HG03139 (cell line): Measurements from ENCODE around the gene PPP1R15B.
A peak's percentile ranks its signal among the peaks of the same experiment; 100 is the strongest.

Experiments
- ATAC-seq: cut with Tn5 transposase; IDR thresholded peaks from one replicate; pipeline ENCODE4 v1.9.1; 2021; ENCODE audit not compliant: unreplicated experiment

The PPP1R15B gene

DNA sequence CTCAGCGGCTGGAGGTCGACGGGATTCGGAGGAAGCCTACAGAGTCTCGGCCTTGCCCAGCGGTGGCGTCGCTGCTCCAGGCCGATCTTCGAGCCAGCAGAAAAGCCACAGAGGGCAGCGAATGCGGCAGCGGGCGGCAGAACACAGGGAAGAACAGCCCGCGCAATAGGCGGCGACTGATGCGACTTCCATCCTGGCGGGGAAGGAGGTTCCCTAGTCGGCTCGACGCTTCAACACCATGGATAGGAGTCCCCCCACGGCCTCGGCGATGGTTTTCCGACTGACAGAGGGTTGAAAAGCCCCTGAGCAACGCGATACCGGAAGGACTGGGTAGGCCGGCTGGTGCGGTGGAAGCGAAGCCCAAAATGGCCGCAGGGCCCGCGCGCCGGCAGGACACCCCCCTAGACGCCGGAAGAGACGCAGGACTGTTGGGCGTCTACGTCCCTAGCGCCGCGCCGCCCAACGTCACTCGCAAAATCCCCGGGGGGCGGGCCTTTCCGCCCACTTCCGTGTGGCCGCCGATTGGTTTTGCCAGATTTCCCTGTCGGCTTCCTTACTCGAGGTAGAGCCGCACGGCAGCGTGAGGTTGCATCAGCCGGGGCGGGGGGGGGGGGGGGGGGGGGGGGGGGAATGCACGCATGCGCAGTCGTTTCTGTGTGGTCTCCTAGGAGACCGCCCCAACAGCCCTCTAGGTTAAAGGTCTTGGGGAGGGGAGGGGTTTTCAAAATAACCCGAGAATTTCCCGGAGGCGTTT, at the start of gene PPP1R15B:
Gene PPP1R15B (minus strand): TSS at position 367 of the 754 bp plus-strand sequence. CDS start 406 bp downstream, outside the sequence.
- ATAC-seq: peak; percentile 87

DNA sequence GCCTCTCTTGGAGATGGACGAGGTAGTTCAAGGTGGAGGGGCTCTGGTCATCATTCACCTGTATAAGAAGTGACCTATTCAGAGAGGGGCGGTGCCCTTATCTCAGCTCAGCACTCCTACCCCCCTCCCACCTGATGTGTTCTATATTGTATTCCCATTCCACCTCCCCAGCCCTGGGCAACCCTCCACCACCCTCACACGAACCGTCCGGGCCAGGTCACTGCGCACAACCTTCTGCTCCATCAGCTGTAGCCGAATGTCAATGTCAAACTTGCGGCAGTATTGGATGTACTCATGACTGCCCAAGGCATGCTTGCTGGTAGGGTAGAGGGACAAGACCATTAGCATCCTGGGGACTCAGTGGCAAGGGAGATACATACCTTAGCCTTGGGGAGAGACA, 48.7 kb upstream of the PPP1R15B start:
- ATAC-seq: no peak

DNA sequence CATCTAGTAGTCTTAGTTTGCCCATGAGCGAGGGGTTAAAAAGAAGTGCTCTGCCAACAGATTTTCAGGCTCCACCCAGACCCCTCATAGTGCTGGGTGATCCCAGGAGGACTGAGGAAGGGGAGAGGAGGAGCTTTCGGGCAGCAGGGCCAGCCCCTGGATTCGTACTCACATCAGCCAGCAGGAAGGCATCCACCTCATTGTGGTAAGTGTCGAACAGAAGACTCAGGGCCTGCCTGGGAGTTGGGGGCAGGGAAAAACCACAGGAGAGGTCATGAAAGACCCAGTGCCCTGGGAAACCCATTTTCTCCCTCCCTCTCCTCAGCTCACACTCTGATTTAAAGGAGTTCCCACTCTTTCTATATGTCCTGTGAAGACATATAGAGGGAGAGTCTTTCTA, 48.1 kb upstream of the PPP1R15B start:
- ATAC-seq: no peak

DNA sequence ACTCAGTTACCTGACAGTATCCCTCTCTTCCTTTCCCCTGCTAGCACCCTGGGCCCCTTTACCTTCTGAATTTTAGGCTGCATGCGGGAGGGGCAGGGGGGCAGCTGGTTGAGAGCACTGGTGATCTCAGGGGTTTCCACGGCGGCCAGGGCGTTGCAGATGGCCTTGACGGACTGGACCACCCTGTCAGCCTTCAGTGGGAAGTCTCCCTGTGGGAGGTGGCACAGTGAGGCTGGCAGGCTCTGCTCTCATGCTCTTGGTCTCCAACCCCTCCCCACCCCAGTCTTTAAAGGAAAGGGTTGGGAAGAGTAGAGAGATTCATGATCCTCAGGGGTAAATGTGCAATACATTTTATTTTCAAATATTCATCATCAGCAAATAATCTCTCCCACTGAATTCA, 46.0 kb upstream of the PPP1R15B start:
- ATAC-seq: no peak

DNA sequence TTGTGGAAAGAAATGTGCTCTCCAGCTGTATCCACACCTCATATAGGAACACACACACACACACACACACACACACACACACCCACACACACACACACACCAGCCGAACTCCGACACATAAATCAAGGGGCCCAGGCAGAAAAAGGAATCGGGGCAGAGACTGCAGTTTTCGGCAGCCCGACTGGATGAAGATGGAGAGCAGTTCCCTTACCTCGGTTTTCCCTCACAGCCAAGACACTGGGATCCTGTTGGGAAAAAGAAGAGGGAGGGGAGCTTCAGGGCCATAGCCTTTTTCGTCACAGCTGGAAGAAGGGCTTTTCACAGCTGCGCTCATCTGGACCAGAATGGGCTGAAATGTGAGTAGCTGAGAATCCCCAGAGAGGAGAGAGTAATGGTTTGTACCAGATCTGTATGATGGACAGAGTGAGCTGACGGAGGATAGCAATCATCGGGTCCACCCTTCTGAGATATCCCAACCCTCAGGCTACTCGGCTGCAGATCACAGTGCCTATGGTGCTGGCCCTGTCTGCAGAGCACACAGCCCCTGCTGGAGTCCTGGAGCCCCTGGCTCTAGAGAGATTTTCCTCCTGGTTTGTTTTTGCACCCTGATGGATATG, 45.3 kb upstream of the PPP1R15B start:
- no peak for ATAC-seq

DNA sequence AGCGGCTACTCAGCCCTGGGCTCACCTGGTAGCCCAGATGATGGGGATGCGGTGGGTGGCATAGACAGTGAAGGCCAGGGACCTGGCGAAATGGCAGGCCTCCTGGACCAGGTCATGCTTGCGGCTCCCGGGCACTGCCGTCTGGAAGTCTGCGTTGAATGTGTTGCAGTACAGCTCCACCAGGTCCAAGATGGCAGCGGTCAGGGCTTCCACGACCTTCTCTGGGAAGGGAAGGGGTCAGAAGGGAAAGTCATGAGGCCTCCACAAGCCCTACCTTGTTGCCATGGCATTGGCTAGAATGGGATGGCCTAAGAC, 44.2 kb upstream of the PPP1R15B start:
- no peak for ATAC-seq

DNA sequence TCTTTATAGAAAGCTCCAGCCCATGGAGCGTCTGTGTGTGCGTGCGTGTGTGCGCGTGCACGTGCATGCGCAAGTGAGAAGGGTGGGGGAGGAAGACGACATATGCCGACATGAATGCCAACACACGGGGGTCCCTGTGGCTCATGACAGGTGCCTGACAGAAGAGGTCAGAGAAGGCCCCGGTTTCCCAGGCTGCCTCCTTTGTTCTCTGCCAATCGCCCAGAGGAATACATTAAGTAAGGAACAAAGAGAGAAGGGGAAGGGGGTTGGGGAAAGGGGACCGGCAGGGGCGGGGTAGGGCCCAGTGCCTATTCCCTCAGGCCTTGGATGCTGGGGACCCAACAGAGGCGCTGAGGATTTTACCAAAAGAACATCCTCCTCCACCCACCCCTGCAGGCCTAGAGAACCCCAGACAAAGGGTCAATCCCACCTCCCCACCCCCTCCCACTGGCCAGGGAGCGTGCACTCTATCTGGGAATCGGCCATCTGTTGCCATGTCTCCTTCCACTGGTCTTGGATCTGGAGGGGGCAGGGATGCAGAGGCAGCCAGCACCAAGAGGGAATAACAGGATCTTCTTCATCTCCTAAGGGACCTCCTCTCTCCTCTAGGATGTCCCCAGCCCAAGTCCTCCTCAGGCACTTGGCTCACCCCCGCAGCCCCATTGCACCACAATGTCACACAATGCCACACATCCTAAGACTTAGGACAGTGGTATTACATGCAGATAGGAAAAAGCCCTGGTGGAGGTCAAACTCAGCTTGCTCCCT, 43.6 kb upstream of the PPP1R15B start:
- ATAC-seq: no peak

DNA sequence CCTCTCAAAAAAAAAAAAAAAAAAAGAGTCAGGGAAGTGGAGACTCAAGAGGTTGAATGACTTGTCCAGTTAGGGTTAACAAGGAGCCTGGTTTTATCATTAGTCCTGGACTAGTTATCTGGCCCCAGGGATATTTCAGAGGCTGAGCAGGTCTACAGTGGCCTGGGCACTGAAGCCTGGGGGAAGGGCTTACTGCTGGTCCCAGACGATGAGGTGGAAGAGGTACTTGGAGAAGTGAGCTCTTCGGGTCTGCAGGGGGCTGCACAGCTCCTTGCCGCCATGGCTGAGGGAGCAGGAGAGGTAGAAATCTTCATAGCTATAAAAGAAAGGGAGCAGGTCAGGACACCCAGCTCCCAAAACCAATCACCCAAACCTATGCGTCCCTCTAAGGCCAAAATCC, 42.9 kb upstream of the PPP1R15B start:
- ATAC-seq: no peak

DNA sequence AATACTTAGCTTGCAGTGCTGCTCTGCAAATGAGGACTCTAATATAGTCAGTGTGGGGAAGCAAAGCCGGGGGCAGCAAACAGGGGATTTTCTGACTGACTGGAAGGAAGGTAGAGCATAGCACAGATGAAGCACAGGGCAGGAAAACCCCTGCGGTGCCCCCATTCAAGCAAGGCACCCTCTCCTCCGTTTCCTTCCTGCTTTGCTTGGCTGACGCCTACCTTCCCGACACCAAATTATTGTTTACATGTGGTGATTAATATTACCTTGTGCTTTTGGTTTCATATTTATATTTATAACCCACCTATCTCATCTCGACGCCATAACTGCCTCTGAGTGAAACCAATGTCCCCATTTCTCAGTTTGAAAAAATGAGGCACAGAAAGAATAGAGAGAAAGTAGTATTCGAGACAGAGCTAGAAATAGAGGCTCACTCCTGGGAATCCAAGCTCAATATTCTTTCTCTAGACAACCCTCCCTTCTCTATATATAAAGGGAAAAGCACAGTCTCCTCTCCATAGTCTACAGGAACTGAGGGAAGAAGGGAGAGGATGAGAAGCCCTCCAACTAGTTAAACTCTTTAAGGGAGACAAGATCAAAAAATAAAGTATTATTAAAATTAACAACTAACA, 41.6 kb upstream of the PPP1R15B start:
- peak; percentile 68 for ATAC-seq

DNA sequence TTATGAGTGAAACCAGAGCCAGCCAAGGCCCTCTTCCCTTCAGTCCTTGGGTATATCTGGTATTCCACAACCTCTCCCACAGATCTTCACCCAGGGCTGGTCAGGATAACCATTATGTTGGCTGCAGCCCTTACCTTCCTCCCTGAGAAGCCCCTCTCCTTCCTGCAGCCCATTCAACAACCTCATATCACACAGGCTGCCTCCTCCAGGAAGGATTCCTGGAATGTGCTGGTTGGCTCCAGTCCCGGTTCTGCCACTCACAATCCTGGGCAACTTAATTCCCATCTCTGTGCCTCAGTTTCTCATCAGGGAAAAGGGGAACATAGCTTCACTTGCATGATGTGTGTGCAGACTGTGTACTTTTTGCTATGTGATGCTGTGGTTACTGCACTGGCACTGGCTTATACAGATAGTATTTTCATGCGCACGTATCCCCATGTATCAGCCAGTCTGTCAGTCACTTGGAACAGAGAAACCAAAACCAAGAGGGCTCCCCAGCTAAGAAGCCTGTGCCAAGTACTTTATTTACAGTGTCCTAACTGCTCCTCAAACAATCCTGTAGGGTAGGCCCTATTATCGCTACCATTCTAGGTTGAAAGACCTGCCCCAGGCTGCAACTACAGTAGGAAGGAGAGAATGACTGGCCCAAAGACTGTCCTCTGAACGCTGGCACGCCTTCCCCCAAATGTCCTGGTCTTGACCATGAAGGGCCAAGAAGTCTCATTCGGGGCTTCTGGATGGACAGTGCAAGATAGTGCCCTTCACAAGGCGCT, 39.9 kb upstream of the PPP1R15B start:
- ATAC-seq: no peak

DNA sequence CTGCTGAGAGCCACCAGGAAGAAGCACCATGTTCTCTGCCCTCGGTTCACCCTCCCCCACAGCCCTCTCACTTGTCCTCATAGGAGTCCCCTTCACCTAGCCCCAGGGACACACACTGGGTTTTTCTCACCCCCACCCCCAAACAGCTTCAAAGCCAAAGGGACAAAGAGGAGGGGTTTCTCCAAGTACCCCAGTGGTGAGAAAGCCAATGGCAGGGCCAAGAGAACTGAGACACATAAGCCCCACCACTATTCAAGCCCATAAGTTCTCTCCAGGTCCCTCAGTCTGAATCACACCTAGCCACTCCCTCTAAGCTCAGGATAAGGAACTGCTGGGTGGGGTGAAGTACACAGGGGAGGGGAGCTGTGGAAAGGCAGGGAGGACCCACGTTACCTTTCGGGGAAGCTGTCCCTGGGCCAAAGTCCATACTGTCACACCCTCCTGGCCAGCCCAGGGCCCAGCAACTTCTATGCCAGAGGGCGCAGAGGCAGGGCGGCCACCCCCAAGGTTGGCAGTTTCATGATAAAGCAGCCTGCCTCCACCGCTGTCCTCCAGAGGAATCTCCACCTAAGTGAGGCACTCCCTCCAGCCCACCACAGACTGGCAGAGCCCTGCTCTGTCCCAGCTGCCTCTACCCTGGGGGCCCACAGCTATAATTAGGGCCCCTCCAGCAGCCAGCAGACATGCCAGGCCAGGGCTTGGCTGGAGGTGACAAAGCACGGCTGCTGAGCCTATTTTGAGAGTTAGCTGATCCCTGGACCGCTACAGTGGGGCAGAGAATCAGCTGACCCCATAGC, 39.0 kb upstream of the PPP1R15B start:
- no peak for ATAC-seq

DNA sequence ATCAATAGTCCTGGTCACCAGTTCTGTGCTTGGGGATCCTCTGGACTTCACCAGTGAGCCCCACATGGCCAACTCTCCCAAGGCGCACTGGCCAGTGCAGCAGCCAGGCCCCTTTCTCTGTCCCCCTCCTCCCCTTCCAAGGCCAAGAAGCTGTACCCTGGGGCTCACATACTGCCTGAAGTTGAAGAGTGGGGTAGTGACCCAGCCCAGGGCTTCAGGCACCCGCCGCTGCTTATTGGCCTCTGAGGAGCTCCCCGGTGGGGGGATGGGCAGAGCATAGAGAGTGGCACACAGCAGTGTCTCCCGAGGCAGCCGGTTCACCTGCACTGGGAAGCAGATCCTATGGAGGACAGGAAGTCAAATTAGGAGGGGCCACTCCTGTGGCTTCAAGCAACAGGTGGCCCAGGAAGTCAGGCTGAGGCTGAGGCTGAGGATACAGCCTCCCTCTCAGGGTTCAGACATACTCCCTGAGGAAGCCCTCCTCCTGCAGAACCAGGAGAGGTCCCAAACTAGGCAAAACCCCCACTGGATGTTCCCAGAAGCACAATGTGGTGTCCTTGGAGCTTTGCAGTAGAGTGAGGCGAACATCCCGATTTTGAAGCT, 38.2 kb upstream of the PPP1R15B start:
- no peak for ATAC-seq

DNA sequence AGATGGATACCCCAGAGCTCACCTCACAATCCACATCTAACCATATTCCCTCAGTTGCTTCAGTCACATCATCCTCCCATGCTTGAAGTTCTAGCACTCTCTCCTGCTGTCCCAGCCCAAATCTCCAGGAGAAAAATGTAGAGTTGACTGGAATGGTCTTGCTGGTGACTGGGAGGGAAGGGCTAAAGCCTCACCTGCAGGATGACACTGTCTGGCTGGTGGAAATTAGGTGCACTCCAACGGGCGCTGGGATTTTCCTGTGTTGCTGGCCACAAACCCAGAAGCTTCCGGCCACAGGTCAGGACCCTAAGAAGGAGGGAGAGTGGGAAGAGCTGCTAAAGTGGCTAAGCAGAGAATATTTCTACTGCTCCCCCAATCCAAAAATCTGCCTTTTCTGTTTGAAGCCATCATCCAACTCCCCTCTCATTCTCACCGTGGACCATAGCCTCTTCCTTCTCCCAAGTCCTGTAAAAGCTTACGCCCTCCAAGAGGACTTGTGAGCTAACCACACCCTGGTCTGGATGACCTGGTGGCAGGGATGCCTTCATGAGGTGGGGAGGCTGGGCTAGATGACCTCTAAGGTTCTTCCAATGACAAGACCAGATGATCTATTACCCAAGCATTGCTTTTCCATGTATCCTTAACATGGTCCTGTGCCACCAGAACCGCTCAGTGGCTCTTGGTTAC, 37.5 kb upstream of the PPP1R15B start:
- ATAC-seq: no peak

DNA sequence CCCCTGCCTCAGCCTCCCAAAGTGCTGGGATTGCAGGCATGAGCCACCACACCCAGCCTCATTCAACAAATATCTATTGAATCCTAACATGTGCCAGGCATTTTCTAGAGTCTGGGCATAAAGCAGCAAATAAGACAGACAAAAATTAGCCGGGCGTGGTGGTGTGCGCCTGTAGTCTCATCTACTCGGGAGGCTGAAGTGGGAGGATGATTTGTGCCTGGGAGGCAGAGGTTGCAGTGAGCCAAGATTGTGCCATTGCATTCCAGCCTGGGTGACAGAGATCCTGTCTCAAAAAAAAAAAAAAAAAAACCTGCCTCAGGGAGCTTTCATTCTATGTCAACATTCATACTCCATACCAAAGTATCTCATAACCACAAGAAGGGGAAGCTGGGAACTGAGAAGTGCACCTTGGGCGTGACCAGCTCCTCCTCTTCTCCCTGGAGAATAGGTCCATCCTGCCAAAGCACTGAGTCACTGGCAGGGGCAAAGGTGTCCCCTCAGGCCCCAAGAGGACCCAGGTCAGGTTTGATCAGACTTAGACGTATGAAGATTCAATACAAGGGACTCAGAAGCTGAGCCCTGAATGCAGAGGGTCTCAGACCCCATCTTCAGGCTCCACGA, 36.8 kb upstream of the PPP1R15B start:
- no peak for ATAC-seq

DNA sequence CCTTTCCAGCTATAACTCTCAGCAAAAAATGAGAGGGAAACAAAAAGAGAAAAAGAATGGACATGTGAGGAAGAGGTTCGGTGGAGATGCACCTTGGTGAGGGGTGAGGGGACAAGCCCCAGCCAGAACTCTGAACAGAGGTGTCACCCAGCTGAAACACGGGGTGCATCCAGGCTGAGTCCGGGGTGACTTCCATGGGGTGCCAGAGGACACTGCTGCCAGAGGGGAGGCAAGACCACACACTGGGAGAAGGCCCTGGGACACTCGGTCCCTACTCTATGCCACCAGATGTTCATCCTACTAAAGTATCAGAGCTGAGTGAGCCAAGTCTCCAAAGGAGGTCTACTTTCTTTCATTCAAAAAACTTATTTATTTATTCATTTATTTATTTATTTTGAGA, 36.1 kb upstream of the PPP1R15B start:
- ATAC-seq: no peak

DNA sequence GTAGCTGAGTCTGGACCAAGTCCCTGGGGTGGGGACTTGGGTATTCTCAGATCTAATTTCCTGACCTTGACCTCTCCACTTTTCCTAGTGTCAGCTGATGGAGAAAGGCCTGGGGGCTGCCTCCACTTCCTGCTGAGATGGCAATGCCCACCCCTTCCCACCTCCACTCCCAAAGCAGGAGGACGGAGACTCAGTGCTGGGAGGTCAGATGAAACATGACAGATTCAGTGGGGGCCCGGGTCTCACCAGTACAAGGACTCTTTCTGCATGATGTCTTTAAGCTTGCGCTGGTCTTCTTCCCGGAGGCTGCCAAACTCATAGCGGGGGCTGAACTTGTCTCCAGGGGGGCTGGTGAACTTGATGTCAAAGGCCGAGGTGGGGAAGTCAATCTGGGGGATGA, 35.6 kb upstream of the PPP1R15B start:
- no peak for ATAC-seq

DNA sequence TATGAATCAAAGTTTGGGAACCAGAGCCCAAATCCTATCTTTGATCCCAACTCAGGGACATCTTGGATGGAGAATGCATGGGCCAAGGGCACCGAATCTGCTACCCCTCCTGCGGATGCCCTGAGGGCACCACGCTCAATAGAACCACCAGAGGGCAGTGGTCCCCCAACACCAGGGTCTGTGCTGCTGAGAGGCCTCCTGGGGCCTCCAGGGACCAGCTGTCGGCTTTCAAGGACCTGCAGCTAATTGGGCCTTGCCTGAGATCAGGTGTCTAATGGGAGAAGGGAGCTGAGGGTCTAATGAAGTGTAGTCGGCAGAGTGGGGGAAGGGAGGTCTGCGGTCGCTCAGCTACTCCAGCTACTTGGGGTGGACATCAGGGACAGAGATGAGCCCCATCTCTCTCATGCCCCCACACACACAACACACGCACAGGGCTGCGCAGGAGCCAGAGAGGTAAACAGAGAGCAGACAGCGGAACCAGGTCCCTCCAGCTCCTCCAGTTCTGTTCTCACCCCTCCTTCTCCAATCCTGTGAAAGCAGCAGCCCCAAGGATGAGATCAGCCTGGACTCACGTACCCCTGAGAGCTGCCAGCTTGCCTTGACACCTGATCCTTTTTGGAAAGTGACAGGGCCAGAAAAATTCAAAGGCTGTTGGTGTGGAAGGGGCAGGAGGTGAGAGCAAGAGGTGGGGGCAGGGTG, 34.9 kb upstream of the PPP1R15B start:
- ATAC-seq: peak; percentile 65

DNA sequence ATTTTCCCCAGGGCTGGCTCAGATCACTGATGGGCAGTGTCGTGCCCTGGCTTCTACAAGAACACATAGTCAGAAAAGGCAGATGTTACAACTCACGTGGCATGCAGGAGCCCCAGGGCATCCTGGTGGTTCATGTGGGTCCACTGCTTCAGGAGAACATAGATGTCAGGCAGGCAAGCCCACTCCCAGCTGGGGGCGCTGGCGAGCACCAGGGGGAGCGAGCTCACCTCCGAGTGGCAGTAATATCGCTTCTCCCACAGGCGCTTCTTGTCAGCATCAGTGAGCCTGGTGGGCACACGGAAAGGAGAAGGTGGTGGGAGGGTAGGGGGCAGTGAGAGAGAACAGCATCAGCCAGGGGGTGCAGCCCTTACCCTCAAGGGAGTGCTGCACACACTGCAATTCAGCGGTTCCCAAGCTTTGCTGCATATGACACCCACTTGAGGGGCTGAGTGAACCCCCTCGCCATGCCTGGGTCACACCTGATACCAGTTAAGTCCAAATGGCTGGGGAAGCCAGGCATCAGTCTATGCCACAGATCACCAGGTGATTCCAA, 34.3 kb upstream of the PPP1R15B start:
- ATAC-seq: no peak
